SU-DHL-6 (cell line): ENCODE results near the gene ERGIC2.

Experiments used
- CTCF ChIP-seq: fragments of 200-600 bp; sonication (generic); IDR thresholded peaks from one replicate; pipeline ENCODE4 v1.5.1; 2017; ENCODE audit warnings: antibody characterized with exemption, mild to moderate bottlenecking, low read length, moderate library complexity; ENCODE audit not compliant: insufficient read depth, poor library complexity, severe bottlenecking
- EZH2phosphoT487 ChIP-seq: fragments of 200-600 bp; sonication (generic), shearing (Covaris generic); conservative IDR thresholded peaks from 2 replicates; pipeline ENCODE4 v1.6.1; 2018; ENCODE audit warnings: mild to moderate bottlenecking, antibody characterized with exemption, low read length, moderate library complexity, mixed read lengths

DNA sequence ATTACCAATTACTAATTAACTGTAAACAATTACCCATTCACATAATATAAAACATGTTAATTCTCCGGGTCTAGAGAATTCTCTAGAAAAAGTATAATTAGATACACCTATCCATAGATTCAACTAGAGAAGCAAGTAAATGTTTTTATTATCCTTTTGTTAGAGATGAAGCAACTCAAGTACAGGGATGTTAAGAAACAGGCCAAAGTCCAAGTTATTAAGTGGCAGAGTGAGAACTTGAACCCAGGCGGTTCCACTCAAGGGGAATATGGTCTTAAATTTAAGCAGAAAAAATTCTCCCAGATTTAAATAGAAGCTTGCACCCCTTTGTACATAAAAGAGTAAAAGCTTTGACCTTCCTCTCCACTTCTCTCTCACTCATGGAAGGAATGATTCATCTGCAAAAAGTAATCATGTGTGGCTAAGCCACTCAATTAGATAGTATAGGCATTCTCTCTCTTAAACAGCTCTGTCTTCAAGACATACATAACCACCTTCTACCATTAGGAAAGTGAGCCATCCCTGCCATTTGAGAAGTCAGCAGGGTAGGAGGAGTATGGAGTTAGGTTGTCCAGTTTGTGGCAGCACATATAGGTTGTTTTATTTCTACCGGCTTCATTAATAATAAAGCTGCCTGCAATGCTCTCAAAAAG is 34.1 kb downstream of the ERGIC2 start:
- TF ChIP-seq CTCF (no peak), EZH2phosphoT487 (no peak)
